GM18517 (cell line): ENCODE measurements around the gene DNAJB5.

Experiments
- ATAC-seq: cut with Tn5 transposase; IDR thresholded peaks from one replicate; pipeline ENCODE4 v1.9.1; 2021; ENCODE audit warnings: mild to moderate bottlenecking, moderate library complexity; ENCODE audit not compliant: unreplicated experiment

DNAJB5 gene

DNA sequence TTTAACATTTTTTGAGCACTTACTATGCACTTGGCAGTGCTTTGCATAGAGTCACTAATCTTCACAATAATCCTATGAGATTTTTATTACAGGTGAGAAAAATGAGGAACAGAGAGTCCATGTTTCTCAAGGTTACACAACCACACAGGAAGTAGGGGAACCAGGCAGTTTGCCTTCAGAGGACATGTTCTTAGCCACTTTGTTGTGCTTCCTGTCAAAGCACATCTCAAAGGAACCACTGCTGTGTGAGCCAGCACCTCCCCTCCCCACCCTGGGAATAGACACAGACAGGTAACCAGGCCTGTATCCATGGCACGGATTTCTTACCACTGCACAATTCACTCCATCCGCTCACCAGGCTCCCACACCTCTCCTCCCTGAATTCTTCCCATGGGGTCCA lies 6.3 kb upstream of the DNAJB5 start:
- peak; percentile 45 for ATAC-seq

DNA sequence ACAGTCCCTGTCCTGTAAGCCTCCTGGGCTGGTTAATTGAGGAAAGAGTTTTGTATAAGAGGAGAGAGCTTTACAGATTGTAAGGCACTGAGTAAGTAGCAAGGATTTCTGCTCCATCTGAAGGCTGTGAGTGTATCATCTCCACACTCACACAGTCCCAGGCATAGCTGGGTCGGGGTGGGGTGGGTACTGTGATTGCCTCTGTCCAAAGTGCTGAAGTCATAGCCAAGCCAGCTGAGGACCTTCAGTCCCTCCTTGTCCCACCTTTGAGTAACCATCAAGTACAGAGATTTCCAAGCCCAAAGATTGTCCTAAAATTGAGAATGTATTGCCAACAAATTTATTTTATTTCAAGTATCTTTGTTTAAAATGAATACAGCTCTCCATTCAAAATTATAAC lies 5.5 kb upstream of the DNAJB5 start:
- no peak for ATAC-seq

DNA sequence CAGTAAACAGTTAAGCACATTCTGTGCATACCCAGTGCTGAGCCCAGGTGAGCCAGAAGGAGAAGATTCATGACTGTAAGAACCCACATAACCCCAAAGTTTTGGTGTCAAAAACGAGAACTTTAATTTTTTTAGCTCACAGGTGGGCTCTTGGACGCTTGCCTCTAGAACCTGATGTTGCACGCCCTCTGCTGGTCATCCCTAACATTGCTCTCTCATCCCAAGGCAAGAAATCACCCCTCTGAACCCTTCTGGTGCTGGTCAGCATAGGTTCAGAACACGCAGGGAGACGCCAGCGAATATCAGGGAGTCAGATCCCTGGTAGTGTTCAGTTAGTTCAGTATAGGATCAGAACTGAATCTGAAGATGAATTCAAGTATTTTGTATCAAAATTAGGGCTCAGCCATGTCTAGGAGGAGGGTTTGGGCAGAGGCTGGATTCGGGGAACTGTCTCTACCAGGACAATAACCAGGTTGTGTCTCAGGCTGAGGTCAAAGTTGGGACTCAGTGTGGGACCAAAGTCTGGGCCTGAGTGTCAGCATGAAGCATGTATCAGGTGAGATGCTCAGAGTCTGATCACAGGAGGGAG lies 4.1 kb upstream of the DNAJB5 start:
- ATAC-seq: no peak

DNA sequence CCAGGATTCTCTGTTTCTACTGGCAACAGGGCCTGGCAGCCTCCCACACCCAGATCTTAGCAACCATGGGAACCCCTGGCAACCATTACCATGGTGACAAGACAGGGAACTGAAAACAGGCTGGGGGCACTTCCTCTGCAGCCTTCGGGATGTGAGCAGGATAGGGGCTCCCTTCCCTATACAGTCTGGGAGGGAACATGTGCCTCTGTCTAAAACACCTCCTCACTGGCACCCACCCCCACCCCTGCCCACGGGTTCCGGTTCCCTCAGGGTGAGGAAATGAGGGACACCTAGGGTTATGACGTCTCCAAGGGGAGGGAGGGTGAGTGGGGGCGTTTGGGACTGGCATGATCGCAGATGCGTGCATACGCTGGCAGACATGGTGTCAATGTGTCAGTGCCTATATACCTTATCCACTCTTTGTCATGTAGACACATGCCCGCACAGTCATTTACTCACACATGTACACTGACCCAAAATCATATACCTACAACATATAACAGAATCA lies 3.0 kb upstream of the DNAJB5 start:
- ATAC-seq: no peak

DNA sequence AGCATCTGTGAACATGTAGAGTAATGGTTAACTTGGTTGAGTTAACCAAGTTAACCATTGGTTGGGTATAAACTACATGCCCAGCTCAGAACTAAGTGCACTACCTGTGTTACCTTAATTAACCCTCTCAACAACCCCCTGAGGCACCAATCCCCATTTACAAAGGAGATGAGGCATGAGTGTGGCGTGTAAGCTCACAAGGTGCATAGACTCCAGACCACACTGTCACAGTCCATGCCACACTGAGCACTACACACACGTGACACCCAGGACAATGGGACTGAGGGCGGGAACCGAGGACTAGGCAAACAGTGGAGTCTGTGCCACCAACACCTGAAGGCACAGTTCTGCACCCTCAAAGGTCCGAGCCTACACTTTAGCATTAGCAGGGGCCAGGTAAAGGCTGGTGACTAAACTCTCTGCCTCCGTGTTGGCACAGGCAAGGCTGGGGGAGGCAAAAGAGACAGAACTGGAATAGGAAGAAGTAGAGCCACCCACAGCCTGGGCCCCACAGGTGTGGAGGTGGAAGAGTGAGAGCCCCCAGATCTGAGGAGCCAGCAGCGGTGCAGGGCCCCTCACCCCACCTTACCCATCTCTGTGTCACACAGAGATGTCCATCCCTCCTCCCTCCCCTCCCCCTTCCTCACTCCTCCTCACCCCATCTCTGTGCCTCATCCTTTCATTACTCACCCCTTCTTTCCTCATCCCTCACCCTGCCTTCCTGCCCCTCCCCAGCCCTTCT lies 2.2 kb upstream of the DNAJB5 start:
- no peak for ATAC-seq

DNA sequence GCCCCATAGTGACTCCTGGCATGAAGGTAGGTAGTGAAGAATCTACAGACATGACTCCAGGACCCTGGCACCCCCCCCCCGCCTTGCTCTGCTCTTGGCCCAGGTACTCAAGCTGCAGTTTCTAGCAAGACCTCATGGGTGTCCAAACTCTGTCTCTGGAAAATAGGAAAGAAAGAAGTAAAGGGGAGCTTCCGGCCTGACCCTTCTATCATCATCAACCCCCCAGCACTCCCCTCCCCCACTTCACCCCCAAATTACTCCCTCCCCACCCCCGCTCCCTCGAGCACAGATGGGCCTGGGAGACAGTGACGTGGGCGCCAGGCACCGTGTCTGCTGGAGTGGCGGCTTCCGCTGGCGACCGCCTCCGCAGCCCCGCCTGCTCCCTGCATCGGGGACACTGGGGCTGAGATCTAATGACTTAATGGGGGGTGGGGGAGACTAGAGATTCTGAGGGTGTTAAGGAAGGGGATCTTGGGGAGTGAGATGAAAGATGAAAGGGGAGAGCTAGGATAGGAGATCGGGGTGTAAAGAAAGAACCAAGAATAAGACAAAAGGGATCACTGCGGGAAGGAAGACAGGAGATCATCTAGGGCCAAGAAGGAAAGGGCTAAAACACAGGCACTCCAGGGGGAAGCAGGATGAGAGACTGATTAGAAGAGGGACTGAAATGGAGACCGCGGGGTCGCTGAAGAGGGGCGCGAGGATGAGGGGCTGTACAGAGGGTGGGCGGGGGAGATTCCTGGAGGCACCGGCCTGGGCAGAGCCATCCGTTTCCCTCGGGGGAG lies 1.1 kb upstream of the DNAJB5 start:
- no peak for ATAC-seq

DNA sequence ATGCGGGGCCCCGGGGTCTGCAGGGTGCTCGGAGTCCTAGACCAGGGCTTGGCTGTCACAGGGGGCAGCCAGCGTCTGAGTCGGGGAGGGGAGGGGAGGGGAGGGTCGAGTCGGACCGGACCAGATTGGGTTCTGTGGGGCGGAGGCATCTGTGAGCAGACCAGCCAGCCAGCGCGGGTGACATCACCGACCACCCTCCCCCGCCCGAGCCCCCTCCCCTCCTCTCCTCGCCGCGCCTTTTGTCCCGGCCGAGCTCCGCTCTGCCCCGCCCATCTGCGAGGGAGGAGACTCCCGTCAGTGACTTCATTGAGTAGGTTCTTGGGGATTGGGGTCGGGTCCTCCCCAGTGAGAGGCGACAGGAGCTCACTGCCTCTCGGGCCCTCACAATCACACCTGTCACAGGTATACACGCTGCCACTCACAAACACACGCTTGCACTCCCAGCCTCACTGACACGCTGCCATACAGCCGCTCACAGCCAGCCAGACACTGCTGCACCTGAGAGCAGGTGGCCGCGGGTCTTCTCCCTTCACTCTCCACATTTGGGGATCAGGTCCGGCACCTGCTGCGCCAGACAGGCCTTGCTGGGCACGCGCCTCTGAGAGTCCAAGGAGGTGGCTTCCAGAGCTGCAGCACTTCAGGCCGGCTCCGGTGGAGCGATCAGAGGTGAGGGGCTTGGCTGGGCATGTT lies 546 bp downstream of the DNAJB5 start:
- no peak for ATAC-seq

DNA sequence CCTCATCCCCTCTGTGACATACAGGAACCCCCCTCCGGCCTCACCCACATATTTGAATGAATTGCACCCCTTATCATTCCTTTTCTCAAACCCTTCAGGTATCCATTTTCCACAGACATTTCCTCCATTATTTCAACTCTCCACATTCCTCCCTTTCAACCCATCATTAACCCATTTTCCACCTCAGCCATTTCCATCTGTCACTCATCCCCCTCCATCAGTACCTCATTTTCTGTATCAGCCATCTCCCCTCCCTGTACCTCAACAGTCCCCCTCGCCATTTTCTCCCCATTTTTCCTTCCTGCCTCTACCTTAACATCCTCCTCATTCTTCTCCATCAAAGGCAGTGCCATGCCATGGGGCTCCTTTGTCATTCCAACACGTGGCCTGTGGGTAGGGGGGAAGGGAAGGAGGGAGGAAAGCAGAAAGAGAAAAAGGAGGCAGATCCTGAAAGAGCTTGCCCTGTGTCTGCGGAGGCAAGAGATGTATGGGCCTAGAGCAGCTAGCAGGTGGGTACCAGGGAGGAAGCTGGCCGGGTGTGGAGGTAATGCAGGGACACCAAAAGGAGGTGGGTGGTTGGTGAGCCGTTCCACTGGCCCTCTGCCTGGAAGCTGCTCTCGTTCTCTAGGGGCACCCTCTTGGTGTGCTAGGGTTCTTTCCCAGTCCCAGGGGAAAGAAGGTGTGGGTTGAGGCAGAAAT lies 1.5 kb downstream of the DNAJB5 start:
- no peak for ATAC-seq

DNA sequence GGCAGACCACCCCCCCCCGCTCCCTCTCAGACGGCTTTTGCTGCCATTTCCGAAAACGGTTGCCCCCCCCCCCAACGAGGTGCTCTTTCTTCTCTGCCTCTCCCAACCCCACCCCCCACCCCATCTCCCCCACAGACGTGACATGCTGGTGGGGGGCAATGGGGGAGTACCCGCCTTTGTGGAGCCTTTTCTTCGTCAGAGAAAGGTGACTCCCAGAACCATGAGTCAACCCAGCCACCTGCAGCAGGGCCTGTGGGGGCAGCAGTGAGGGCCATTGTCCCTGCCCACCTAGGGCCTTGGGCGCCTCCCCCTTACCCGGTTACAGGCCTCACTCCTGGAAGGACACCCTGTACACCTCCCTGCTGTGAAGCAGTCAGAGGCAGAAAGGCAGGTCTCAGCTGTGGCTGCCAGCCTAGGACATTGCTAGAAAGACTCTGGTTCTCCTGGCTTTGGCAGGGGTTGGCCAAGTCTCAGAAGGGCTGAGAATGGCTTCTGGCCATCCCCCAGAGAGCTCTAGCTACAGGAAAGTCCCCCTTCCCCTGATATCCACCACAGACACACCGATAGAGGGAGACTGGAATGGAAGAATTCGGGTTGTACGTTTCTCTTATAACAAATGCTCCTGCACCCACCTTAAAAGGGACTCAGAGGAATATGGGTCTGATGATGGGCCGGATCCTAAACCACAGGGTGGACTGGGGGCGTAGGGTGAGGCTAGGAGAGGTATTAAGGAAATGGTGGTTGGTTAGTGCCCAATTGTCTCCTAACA lies 2.2 kb downstream of the DNAJB5 start:
- ATAC-seq: no peak

DNA sequence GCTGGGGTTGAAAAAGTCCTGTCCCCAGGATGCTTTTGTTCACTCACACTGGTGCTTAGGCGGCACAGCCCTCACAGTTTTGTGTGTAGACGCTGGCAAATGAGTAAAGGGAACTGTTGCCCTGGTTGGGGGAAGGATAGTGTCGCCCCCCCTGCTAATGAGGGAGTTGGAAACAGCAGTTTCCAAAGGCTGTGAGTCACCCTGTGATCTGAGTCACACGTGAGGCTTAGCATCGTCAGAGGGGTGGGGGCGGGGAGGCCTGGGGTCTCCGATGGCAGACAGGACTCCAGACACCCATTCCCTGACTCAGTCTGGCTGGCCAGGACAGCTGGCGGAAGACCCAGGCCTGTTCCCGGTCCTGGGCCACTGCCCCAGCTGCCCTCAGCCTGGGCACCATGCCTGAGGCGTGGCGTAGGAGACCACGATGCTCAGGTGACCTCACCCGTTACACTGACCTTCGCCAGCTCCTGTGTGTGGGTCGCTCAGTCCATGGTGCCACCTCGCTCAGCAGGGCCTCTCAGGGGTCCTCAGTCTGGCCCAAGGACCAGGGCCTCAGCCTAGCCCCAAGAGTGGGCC lies 2.9 kb downstream of the DNAJB5 start:
- no peak for ATAC-seq

DNA sequence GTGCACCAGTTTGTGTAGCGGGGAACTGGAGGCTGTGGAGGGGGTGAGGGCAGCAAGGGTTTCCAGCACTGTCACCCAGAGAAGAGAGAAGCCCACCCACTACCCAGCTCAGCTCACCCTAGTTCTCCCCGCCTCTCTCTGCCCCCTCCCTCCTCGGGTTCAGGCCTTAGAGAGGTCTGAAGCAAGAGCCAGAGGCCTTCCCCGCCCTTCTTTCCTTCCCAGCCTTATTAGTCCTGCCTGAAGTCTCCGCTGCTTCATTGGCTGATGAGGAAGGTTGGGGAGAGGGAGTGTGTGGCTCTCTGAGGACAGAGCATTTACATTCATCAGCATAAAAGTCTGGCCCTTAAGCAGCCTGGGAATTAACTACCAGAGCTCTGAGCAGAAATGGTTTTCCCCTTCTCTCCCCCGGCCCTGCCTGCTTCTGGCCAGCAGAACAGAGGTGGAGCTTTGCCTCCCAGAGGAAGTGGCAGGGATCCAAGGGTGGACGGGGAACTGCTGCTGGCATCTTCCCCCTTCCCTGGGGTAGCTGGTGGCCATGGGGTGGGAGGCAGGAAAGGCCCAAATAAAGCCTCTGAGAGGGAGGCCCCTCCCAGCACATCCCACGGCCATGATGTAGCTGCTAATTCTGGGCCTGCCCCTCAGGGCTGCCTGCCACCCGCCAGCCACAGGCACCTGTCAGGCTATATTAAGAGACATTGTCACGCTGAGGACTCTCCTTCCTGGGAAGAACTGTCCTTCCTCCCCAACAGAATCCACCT lies 4.1 kb downstream of the DNAJB5 start:
- ATAC-seq: no peak

DNA sequence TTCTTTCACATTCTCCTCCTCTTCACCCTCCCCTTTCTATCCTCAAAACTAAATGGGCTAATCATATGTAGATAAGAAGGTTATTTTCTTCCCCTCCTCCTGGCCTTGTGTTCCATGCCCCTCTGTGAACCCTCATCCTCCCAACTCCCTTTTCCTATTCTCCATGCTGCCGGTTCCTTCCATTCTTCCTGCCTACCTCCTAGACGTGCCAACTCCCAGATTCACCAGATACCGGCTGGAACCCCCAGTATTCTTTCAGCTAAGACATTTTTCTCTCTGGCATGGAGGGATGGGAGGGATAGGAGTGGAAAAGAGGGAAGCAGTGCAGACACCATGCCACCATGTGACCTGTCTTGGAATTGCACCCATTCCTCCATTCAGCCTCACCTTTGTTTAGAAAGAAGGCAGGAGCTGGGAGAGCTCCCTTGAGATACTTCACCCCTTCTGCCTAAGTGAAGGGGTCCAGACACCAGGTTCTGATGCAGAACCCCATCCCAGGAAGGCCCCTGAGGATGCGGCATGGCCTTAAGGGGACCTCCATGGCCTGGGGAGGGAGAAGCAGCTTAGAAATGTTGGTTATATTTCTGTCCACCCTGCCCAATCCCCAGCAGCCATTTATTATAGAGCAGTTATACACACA lies 4.8 kb downstream of the DNAJB5 start:
- ATAC-seq: no peak

DNA sequence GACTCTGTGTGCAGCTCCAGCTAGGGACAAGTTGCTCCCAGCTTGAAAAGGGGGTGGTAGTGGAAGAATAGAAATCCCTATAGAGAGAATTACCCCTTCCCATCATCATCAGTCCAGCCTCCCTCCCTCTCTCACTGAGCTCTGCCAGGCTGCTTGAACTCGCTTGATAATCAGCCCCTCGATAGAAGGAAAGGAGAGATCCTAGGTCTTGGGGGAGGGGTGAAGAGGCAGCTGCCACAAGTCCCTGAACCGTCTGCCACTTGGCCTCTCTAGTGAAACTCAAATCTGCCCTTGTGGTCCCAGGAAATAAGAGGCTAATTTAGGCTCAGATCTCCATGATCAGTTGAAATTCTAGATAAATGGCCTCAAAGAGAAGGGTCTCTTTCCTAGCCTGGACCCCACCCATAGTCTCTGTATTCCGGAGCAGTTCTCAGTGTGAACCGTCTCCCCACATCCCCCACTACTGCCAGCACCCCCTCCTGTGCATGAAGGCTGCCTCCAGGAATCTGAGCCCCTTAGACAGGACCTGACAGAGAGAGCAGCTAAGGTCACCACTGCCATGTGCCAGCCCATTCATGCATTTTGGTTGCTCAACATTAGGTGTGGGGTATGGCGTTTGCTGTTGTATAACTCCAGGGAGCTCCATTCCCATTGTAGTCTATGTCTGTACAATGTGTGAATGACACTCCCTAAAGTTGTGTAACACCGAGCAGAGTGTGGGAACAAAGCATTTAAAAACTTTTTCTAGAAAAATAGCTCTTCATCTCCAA lies 5.5 kb downstream of the DNAJB5 start:
- ATAC-seq: no peak

DNA sequence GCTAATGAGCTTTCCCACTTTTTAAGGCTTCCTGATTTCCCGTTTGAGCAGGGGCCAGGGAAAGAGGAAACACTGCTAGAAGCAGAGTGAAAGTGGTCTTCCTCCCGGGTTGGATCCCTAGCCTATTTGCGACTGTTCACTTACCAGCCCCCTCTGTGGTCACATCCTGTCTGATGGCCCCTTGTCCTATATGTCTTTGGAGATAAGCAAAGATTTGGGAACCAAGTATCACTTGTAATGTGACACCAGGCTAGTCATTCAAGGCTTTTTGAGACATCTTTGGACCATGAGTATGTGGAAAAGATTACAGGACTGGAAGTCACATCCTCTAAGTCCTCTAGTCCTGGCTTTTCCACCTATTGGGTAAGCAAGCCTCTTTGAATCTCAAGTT lies 6.1 kb downstream of the DNAJB5 start:
- ATAC-seq: no peak

DNA sequence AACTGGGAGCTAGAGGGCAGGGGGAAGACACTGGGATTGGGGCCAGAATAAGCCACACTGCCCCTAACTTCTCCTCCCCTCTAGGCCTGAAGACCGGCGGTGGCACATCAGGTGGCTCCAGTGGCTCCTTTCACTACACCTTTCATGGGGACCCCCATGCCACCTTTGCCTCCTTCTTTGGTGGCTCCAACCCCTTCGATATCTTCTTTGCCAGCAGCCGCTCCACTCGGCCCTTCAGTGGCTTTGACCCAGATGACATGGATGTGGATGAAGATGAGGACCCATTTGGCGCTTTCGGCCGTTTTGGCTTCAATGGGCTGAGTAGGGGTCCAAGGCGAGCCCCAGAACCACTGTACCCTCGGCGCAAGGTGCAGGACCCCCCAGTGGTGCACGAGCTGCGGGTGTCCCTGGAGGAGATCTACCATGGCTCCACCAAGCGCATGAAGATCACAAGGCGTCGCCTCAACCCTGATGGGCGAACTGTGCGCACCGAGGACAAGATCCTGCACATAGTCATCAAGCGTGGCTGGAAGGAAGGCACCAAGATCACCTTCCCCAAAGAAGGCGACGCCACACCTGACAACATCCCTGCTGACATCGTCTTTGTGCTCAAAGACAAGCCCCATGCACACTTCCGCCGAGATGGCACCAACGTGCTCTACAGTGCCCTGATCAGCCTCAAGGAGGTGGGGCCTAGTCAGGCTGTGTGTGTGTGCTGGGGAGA lies 6.8 kb downstream of the DNAJB5 start:
- ATAC-seq: no peak

DNA sequence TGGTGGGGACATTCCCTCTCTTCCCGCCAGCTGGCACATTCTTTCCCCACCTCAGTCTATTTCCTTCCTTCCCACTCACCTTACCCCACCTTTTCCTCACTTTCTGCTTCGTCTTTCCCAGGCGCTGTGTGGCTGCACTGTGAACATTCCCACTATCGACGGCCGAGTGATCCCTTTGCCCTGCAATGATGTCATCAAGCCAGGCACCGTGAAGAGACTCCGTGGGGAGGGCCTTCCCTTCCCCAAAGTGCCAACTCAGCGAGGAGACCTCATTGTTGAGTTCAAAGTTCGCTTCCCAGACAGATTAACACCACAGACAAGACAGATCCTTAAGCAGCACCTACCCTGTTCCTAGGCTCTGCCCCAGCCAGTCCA lies 7.3 kb downstream of the DNAJB5 start:
- ATAC-seq: no peak

DNA sequence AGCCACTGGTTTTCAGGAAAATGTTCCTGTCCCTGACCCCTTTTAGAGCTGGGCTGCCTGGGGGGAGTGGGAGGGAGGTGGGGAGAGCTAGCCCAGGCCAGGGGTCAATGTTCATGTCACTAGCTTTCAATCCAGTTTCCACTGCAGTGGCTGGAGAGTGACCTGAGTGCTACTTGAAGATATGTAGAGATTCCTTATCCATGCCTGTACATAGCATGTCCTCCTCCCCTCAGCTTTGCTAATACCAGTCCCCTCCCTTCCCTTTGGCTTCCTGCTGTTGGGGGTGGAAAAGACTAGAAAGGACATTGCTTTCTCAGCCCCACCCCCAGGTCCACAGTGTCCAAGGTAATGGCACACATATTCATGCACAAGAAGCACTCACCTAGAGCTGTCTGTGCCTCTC lies 7.8 kb downstream of the DNAJB5 start:
- no peak for ATAC-seq
